Measurements from ENCODE around the gene BBS12. TPM values are rescaled to one million over a fixed set of nuclear protein-coding genes. Genes with fewer than 3 reads are reported as not detected.

BBS12 gene
- 1 to 10 TPM; 4.7 to 8.9 TPM for total RNA-seq
- long read RNA-seq, partial matches to known transcripts: 0 of 19 reads
- long read RNA-seq, other reads (novel, unspliced or antisense): 18 of 19 reads

DNA sequence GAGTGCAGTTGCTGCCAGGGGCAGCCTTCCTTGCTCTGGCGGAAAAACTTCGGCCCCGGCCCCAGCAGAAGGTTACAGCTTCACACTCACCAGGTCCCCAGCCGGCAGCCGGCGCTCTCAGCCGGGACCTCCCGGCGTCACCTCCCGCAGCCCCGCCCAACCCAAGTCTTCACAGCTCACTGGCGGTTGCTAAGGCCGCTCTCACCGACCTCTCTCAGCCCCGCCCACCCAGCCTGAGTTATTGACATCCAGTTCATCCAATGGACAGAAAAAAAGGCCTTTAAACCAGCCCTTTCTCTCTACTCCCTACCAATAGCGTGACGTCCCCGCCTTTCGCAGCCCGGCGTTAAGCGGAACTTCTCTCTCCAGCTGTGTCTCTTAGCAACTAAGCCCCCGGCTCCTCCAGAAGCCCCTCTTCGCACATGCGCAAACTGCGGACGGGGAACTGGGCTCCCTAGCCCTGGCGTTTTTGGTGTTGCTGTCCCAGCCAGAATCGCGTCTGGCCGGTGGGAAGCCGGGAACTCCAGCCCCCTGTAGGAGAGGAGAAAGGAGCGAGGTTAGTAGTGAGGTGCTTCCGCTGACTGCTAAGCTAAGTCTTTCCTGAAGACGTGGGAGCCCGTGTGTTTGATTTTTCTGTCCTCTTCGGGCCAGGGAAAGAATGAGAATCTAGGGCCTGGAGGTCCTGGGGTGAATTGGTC lies at the start of gene BBS12:
TSS of gene BBS12 (plus strand) at position 376 of the 698 bp plus-strand sequence. CDS start 9,189 bp downstream, outside the sequence.
- peak; percentile 99 to 100 for ATAC-seq
- intact Hi-C loops (cut with DNase I): no loop called here

DNA sequence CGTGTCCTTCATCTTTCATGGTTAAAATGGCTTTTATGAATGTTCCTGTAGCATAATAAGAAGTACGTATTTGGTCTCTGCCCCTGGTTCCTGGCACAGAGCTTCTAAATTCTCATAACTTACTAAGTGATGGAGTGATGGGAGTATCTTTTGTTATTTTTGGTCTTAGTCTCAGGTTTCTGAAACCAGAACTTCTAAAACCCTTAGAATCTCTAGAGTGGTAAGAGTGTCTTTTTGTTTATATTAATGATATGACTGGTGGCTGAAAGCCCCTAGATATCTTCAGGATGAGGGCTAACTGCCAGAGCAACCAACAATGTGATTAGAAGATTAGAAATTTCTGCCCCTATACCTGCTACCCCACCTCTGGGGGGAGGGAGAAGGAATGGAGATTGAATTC lies 45.8 kb upstream of the BBS12 start:
- intact Hi-C loops (cut with DNase I): no loop called here
- ATAC-seq: no peak
- no peak for DNase-seq

More for the DNA sequence above, at the start of gene BBS12:
- peak; percentile 98 for DNase-seq

DNA sequence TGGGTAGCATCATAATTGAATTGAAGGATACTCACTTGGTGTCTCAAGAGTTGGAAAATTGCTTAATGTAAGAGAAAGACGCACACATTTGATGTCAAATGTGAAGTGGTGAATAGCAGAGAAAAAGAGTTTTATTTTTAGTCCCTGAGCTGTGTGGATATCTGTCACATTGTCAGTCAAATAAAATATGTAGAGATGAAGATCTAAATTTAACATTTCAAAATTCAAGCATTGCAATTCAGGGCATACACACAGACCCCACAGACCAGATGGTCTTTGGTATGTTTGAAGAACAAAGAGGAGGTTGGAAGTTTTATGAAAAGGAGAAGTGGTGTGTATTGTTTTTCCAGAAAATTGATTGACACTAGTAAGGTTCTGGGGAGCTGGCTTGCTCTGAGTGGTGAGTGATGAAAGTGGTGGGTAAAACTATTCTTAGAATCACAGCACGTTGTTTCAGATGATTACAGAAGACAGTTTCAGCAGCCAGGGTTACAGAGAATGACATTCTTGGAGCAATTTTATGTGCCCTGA lies 44.9 kb upstream of the BBS12 start:
- DNase-seq: no peak
- intact Hi-C loops (cut with DNase I): no loop called here
- ATAC-seq: peak; percentile 76 to 78

DNA sequence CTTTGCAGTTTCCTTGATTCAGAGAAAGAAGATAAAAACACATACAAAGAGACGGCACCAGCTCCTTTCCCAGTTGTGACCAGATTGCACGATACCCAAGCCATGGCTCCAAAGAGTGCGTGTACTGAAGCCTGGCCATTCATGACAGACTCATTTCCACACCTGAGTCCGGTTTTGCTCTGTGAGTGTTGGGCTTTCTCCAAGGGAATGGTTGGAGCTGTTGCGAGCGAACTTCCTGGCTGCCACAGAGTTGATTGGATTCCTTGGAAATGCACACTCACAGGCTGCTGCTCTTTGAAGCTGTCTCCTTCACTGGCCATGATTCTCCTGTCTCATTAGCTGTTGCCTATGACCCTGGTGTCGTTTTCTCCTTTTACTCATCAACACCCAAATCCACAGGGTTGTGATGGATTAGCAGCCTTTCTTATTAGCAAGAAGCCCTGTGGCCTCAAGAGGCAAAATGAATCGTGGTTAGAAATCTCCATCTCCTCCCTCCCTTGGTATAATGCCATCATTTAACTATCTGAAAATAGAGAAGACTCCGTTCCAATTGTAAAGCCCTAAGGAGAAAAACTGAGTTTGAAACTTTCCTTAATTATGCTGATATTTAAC lies 43.9 kb upstream of the BBS12 start:
- DNase-seq (no peak), ATAC-seq (peak in 1 of 2 donors; percentile 61)
- intact Hi-C loops (cut with DNase I): no loop called here

DNA sequence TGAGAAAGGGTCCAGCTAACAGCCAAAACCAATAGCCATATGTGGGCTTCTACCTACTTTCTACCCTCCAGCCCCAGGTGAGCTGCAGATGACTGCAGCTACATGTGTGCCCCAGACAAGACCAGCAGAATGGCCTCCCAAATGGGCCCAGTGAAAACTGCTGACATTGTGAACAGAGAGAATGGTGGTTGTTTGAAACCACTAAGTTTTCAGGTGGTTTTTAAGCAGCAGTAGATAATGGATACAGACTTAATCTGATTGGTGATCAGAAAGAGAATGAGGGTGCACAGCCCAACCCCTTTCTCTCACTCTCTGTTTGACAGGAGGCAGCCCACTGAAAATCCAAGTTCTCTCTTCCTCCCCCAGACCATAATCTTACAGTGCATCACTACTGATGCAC lies 42.5 kb upstream of the BBS12 start:
- ATAC-seq (no peak), DNase-seq (no peak)
- intact Hi-C loops (cut with DNase I): no loop called here

DNA sequence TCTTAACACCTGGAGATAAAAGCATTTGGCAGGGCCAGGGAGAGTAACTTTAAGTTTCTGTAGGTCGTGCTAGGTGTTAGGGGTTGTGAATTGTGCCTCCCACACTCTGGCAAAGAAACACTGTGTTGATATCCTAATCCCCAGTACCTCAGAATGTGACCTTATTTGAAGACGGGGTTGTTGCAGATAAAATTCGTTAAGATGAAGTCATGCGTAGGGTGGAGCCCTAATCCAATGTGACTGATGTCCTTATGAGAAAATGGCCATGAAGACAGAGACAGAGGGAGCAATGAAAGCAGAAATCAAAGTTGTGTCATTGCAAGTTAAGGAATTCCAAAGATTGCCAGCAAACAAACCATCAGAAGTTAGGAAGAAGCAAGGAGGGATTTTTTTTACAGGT lies 40.5 kb upstream of the BBS12 start:
- peak in 1 of 2 donors; percentile 15 for ATAC-seq
- no peak for DNase-seq
- intact Hi-C loops (cut with DNase I): no loop called here

DNA sequence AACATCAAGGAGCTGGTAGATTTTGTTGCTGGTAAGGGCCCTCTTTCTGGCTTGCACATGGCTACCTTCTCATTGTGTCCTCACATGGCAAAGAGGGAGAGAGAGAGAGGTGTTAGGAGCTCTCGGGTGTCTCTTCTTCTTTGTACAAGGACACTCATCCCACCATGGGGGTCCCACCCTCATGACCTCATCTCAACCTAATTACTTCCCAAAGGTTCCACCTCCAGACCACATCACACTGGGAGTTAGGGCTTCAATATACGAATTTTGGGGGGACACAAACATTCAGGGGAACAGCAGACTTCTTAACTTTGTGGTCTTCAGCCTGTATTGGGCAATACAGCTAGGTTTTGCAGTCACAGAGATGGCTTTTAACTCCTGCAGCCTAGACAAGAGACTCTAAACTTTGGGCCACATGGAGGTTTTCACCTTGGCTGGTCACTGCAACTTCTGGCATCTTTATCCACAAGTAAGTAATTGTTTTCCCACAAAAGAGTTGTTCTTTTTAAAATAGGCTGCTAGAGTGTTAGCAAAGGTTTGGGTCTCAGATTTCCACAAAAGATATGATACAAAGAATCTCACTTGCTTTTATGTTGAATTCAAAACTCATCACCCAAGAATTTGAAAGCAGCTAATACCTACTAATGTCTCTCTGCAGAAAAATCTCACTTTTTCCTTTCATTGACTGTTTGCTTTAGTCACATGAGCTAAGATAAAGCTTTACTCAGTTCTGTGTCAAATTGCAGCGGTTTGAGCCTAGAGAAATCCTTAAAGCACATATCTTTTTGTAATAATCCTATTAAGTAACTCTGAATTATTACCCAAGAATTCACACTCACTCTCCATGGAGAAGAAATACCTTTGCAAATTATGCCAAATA lies 39.6 kb upstream of the BBS12 start:
- intact Hi-C loops (cut with DNase I): no loop called here
- DNase-seq (no peak), ATAC-seq (peak in 1 of 2 donors; percentile 24)

DNA sequence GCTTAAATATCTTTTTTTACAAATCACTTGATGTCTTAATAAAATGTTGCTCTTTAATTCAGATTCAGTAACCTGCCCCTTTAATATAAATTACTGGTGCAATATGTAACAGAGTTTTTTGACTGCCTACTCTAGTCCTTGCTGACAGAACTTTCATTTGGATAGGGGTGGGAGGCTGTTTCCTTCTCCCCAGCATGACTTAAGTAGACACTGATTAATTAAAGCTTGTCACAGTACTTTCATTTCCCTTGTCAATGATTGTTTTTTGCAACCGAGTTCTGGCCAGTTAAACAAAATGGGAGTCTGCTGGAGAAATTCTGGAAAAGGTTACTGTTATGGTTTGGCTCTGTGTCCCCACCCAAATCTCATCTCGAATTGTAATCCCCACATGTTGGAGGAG lies 37.3 kb upstream of the BBS12 start:
- ATAC-seq (no peak), DNase-seq (no peak)
- intact Hi-C loops (cut with DNase I): no loop called here

DNA sequence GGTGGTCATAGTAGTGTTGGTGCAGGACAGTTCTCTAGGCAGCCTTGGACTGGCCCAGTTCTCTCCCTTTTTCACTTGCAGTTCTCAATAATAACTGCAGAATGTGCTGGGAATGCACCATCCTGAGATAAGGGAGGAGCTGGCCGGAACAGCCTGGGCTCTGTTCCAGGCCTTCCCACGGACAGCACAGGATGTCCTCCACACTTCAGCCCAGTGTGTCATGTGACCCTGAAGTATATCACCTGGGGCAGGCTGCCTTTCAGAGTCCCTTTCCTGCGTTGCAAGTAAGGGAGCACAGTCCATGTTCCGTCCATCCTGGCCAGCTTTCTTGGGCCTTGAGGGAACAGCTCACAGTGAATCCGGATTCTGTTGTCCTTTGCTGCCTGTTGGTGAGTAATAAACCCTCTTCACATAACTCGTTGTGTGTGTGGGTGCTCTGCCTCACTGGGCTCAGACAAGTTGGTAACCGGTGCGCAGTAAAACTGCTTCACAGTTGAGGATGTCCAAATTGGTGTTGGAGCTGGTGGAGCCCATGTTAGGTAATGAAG lies 32.3 kb upstream of the BBS12 start:
- ATAC-seq (peak; percentile 98), DNase-seq (peak; percentile 70)
- intact Hi-C loops (cut with DNase I): no loop called here

DNA sequence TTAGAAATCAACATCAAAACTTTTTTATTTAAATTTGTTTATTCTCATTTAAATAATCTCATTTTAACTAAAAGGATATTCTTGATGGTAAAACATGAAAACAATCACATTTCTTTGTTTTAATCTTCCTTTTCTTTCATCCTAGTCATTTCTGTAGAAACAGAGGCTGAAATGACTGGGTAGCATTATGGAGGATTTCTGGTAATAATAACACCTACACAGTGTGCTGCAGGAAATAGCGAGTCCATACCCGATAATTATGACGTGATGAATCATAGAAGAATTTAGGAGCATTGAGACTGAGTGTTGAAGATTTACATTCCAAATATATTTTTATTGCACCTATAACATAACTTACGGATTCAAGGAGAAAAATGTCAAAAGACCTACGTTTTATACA lies 31.4 kb upstream of the BBS12 start:
- ATAC-seq (no peak), DNase-seq (no peak)
- intact Hi-C loops (cut with DNase I): no loop called here

DNA sequence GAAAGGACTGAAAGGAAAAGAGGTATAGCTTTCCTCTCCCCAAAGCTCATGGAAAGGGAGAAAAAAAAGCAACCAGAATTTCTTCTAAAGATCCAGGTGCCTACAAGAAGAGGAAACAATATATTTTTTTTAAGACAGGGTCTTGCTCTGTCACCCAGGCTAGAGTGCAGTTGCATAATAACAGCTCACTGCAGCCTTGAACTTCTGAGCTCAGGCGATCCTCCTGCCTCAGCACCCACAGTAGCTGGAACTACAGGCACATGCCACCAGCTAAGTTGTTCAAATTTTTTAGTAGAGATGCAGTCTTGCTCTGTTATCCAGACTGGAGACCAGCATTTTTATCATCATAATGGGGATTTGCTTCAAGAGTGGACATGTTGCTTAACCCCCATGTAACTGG lies 30.5 kb upstream of the BBS12 start:
- DNase-seq: no peak
- no peak for ATAC-seq
- intact Hi-C loops (cut with DNase I): no loop called here

DNA sequence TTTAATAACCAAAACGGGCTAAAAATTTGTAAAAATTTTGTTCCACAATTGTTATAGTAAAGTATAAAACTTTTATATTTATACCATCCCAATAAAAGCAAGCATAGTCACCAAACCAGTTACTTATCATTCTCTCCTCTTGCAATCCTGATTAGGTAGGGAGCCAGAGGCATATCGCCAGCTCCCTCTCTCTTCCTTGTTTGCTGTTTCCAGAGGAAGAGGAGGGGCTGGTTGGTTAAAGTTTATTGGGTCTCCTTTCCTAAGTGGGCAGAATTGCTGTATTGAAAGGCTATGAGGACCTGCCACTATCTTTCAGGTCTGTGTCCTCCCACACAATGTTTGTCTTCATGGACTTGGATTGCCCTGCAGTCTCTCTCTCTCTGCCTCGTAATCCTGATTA lies 29.6 kb upstream of the BBS12 start:
- ATAC-seq (no peak), DNase-seq (no peak)
- intact Hi-C loops (cut with DNase I): no loop called here

DNA sequence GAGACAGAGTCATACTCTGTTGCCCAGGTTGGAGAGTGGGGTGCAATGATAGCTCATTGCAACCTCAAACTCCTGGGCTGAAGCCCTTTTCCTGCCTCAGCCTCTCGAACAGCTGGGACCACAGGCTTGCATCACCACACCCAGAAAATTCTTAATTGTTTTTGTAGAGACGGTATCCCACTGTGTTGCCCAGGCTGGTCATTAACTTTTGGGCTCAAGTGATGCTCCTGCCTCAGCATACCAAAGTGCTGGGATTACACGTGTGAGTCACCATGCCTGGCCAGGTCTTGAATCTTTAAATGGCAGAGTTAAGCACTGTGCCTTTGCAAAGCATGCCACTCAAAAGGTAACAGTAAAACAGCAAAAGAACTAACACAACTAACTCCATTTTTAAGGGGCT lies 28.6 kb upstream of the BBS12 start:
- intact Hi-C loops (cut with DNase I): no loop called here
- ATAC-seq: no peak
- DNase-seq: no peak

DNA sequence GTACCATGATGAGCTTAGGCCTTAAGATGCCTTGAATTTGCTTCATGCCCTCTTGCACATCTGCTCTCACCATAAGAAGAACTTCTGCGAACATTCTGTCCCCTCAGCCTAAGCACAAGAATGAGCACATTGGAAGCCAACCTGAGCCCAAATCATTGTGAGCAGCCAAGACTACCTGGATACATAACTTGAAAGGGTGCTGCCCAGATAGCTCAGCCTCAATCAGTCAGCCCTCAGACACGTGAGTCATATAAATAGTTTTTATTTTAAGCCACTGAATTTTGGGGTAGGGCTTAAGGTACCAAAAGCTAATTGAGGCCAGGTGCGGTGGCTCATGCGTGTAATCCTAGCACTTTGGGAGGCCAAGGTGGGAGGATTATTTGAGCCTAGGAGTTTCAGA lies 27.5 kb upstream of the BBS12 start:
- DNase-seq (no peak), ATAC-seq (no peak)
- intact Hi-C loops (cut with DNase I): no loop called here

DNA sequence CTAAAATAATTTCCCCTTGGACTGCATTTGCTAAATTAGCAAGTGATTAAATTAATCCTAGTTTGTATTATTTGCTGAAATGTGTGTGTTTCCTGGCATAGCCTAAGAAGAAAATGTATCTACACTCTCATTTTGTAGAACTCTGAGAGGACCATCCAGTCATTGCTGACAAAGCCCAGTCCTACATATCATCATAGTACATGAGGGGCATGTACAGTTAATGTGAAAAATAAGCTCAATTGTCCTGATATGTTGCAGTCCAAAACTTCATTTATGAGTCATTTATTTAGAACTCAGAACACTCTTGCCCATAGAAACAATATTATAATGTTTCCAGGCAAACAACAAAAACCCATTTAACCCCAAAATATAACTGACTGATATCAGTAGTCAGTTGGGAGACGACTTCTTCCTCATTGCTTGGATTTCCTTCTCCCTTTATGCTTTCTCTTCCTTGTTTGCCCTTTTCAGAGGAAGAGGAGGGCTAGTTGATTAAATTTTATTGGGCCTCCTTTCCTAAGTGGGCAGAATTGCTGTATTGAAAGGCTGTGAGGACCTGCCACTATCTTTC lies 26.9 kb upstream of the BBS12 start:
- intact Hi-C loops (cut with DNase I): no loop called here
- ATAC-seq (no peak), DNase-seq (no peak)

DNA sequence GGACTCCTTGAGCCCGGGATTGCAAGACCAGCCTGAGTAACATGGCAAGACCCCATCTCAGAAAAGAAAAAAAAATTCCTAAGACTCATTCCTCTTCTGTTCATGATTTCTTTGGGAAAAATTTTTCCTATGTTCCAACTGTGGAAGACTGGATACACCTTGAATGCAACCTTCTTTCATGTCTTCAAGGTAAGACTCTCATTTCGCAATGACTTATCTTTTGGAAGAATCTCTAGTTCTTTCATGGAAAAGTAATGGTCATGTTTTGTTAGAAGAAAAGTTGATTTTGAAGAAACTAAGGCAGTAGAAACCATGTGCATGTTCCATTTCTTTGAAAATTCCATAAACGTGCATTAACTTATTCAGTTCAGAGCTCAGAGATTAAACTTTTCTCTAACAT lies 26.0 kb upstream of the BBS12 start:
- no peak for DNase-seq
- intact Hi-C loops (cut with DNase I): no loop called here
- ATAC-seq: no peak

DNA sequence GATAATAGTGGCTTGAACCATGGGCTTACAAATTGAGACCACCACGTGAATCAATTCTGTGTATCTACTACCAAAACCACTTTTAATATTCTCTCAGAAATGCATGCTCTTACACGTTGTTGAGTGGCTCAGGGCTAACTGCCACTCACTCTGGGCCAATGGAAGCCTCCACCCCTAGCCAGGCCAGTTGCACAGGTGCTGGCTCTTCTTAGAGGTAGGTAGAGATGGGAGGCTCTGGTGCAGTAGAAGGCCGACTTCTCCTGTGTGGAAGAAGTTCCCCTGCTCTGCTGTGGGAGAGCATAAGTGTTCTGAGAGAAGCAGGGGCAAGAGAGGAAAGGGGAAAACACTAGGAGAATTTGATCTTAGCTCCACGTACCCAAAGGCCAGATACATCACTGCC lies 25.0 kb upstream of the BBS12 start:
- DNase-seq (no peak), ATAC-seq (no peak)
- intact Hi-C loops (cut with DNase I): no loop called here

DNA sequence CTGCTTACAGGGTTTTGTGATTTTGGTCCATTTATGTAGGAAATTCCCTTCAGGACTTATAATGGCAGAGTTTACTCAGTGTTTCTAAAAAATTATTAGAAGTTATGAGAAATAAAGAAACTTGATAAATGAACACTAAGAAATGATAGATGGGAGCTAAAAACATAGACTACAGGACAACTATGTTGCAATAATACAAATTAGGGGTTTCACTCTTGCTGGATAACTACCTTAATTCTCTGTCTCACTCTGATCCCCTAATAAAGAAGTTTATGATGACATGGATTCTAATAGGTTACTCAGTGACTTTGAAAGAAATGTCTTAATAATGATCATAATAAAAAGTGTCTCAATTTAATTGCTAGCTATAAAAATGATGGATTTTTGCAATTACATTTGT lies 23.3 kb upstream of the BBS12 start:
- intact Hi-C loops (cut with DNase I): no loop called here
- no peak for ATAC-seq
- DNase-seq: no peak

All from left cardiac atrium (tissue), 4 donors.